GM18517 (cell line): ENCODE data around the gene ERMAP.
A peak's percentile ranks its signal among the peaks of the same experiment; 100 is the strongest.
"Not testable (repeated sequence)": the region's sequence is repeated elsewhere in the genome, so short reads cannot be mapped to it uniquely, and the experiment has no call there.

Experiments used
- ATAC-seq: cut with Tn5 transposase; IDR thresholded peaks from one replicate; pipeline ENCODE4 v1.9.1; 2021; ENCODE audit warnings: mild to moderate bottlenecking, moderate library complexity; ENCODE audit not compliant: unreplicated experiment

The ERMAP gene

DNA sequence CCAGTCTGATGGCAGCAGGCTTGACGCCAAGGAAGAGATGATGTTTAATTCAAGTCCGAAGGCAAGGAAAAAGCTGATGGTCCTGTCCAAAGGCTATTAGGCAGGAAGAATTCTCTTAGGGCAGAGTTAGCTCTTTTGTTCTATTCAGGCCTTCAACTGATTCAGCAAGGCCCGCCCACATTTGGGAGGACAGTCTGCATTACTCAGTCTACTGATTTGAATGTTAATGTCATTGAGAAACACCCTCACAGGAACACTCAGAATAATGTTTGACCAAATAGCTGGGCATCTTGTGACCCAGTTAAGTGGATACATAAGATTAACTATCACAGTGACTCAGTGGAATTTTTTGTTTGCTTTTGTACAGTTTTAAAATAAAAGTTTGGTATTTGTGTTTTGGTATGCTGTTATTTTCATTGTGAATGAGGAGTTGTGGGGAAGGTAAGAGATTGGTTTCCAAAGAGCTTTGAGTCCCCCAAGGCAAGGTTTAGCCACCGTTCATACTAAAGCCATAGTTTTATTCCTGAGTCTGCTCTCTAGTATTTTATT is 27.7 kb downstream of the ERMAP start:
- ATAC-seq = no peak

DNA sequence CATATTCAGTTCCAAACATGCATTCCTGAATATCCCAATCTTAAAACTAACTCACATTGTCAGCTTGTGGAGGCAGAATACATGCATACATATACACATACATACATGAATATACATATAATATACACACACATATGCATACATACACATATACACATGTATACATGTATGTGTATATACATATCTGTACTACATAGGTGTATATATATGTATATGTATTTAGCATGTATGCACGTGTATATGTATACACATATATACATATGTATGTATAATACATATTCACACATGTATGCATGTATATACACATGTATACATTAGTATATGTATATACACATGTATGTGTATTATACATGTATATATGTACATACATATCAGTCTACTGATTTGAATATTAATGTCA is 28.3 kb downstream of the ERMAP start:
- ATAC-seq = no peak

DNA sequence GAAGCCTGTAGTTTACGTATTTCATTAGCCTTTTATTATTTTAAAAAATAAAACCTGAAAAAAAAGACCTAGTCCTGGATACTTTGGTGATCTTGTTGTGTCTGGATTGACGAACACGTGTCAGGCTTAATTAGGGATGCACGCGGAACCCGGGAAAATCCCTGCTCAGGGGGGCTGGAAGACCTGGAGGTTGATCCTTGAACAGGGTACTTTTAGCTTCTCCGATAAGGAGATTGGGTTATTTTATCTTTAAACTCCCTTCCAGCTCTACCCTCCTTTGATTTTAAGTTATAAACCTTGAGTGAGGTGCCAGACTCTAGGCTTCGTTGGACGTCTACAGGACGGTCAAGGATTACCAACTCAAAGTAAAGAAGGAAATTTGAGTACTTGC is 28.9 kb downstream of the ERMAP start:
- ATAC-seq = peak; percentile 2

- peak; percentile 94 for ATAC-seq
Observed at GRCh38 chr1:42846257-42847110, 29.6 kb downstream of the ERMAP start, which contains the start of gene ZNF691. Gene ZNF691, plus strand, starts transcription at chr1:42846613. Its CDS starts 3,046 bp downstream, at chr1:42849659.

- ATAC-seq = no peak
Observed at GRCh38 chr1:42847111-42847595, 30.2 kb downstream of the ERMAP start.

- no peak for ATAC-seq
Observed at GRCh38 chr1:42847721-42848460, 31.0 kb downstream of the ERMAP start.

GRCh38 chr1:42848823-42849537 is 32.1 kb downstream of the ERMAP start:
- ATAC-seq = no peak

GRCh38 chr1:42849944-42850343 is 33.0 kb downstream of the ERMAP start:
- no peak for ATAC-seq

GRCh38 chr1:42851420-42851819 is 34.5 kb downstream of the ERMAP start:
- ATAC-seq = no peak

DNA sequence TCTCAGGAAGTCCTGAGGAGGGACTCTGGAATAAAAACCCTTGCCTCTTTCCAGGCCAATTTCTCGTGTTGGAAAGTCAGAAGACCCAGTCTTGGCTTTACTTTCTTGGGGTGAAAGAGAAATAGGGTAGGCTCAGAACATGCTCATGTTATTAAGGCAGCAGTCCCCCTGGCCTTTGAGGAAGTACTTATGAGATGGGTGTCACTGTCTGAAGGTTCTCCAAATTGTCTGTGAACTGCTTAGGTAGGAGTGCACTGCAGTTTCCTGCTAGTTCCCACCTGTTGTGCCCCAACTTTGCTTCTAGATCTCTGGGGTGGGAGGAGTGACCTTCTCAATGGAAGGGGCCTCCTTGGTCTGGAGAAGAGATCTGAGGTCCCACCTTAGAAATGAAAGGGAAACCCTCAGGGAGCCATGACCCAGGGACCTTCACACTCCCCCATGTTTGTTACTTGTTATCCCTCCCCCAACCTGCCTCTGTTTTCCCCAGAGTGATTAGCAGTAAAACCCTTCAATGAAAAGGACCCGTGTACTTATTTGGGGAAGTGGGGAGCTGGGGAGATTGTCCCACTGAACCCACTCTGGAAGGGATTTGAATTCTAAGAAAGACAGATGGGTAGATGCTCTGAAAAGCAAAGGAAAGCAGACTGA is 35.2 kb downstream of the ERMAP start:
- ATAC-seq = no peak

GRCh38 chr1:42852608-42852980 is 35.7 kb downstream of the ERMAP start:
- no peak for ATAC-seq

GRCh38 chr1:42853116-42853884 is 36.4 kb downstream of the ERMAP start:
- ATAC-seq = no peak

- ATAC-seq = not testable (repeated sequence)
Observed at GRCh38 chr1:42856554-42856953, 39.6 kb downstream of the ERMAP start.

DNA sequence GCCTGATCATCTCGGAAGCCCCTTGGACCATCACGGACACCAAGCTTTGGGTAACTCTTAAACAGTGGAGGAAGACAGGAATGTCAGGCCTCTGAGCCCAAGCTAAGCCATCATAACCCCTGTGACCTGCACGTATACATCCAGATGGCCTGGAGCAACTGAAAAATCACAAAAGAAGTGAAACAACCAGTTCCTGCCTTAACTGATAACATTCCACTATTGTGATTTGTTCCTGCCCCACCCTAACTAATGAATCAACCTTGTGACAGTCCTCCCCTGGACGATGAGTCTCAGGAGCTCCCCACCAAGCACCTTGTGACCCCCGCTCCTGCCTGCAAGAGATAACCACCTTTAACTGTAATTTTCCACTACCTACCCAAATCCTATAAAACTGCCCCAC is 42.4 kb downstream of the ERMAP start:
- not testable (repeated sequence) for ATAC-seq

DNA sequence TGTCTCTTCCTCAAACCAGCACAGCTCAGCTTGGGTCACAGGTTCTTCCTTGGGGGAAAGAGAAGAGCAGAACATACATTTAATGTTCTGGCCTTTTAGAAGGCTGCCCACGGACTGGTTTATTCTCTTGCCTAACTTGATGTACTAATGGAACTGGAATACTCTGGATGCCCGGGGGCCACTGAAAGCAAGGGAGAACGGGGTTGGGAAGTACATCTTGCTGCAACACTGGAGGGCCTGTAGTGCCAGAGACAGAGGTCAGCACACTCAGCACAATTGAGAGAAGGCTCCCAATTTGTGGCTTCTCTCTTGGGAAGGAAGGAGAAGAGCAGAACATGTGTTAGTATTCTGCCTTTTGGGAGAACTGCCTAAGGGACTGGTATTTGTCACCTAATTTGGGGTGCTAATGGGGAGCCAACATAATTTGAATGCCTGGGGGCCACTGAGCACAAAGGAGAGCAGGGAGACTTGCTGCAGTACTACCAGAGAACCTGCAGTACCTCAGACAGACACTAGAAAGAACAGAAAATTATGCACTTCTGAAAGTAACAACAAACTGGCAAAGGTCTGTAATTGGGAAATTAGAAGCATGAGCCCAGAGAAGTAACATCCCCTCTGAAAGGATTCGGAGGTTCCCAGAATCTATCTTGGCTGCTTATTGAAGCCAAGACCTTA is 43.6 kb downstream of the ERMAP start:
- ATAC-seq = no peak

DNA sequence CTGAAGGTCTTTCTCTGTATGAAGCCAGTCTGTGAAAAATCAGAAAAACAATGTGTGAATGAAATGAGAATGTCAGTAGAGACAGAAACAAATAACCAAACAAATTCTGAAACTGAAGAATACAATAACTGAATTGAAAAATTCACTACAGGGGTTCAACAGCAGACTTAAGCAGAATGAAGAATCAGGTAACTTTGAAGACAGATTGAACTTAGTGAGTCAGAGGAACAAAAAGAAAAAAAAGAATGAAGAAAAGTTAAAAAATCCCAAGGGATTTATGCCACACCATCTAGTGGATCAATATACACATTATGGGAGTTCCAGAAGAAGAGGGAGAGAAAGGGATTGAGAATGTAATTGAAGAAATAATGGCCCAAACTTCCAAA is 44.1 kb downstream of the ERMAP start:
- no peak for ATAC-seq

GRCh38 chr1:42866549-42866948 is 49.6 kb downstream of the ERMAP start:
- no peak for ATAC-seq

GRCh38 chr1:42868466-42868865 is 51.5 kb downstream of the ERMAP start:
- ATAC-seq = not testable (repeated sequence)

DNA sequence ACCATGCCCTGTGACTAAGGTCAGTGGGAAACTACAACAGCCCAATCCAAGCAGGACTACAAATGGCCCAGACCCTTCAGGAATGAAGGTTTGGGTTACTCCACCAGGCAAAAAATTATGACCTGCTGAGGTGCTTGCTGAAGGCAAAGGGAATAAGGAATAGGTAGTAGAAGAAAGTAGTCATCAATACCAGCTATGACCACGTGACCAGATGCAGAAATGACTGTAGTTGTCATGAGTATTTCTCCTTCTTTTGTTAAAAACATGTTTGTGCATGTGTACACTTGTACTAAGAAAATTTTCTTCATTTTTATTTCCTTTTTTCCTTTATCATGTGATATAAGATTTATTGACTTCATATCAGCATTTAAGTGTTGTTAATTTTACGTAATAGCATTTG is 52.3 kb downstream of the ERMAP start:
- ATAC-seq = not testable (repeated sequence)
